Endothelial cell of umbilical vein (primary cell): ENCODE measurements around the gene ADGRG3. TPM values are rescaled to one million over a fixed set of nuclear protein-coding genes. Genes with fewer than 3 reads are reported as not detected.

Experiments used
- BruUV-seq: library from RNA; stranded (reverse); fragments of 400-500 nt; replicated peaks from 2 replicates; lab custom pipeline; 2021; lab: Mats Ljungman, UMichigan
- CTCF ChIA-PET: fragments of 300-600, 350-600 bp; sonication (Branson Sonifier 250); formaldehyde crosslinking; loops from one replicate; lab custom pipeline; 2021; ENCODE audit warnings: antibody characterized with exemption, inconsistent platforms; lab: Charles Lee
- POLR2A ChIA-PET: fragments of 300-600, 350-600 bp; sonication (Branson Sonifier 250); formaldehyde crosslinking; loops from one replicate; lab custom pipeline; 2021; ENCODE audit warnings: antibody characterized with exemption, inconsistent platforms; lab: Charles Lee
- DNase-seq: peaks from one replicate; pipeline ENCODE4 v3.0.0-alpha.2; 2011; ENCODE audit warnings: low read depth, low spot score
- FAIRE-seq: peaks from 2 replicates; lab custom pipeline; 2011; peaks lifted over from hg19 to GRCh38; lab: Jason Lieb, UNC
- H2AFZ ChIP-seq: 2 replicates; pipeline ENCODE4 v1.6.0; 2012; ENCODE audit warnings: low read depth, low read length, control low read depth, inconsistent platforms
- H3K27ac ChIP-seq: 2 replicates; pipeline ENCODE4 v1.5.1; 2011; ENCODE audit warnings: low read depth, mild to moderate bottlenecking, control low read depth, low read length, moderate library complexity; ENCODE audit not compliant: insufficient read depth
- H3K27me3 ChIP-seq, 2 experiments: 2 replicates each; pipeline versions ENCODE4 v1.6.0 to v1.6.1; 2011; ENCODE audit warnings: low read length in 2 of 2, mixed read lengths in 1 of 2; ENCODE audit not compliant: control insufficient read depth in 2 of 2, insufficient read depth in 2 of 2
- H3K36me3 ChIP-seq, 2 experiments: 2 replicates in 1 of 2; 3 replicates in 1 of 2; pipeline ENCODE4 v1.5.1; 2011; ENCODE audit warnings: low read length in 2 of 2, mild to moderate bottlenecking in 1 of 2, moderate library complexity in 1 of 2; ENCODE audit not compliant: control insufficient read depth in 2 of 2, insufficient read depth in 2 of 2; ENCODE audit errors: extremely low read depth in 1 of 2
- H3K4me1 ChIP-seq: 3 replicates; pipeline ENCODE4 v1.5.1; 2011; ENCODE audit warnings: mild to moderate bottlenecking, low read length; ENCODE audit not compliant: control insufficient read depth, insufficient read depth; ENCODE audit errors: extremely low read depth
- H3K4me2 ChIP-seq: 2 replicates; pipeline ENCODE4 v1.6.1; 2011; ENCODE audit warnings: low read length, control low read depth, mixed read lengths; ENCODE audit not compliant: insufficient read depth
- H3K4me3 ChIP-seq, 3 experiments: fragments of 200-600 bp in 1 of 3; sonication (generic), shearing (Covaris generic) in 1 of 3; replicated peaks in 1 of 3; 2 replicates each; pipeline ENCODE4 v1.5.1; 2011 to 2016; ENCODE audit warnings: control low read depth in 3 of 3, low read length in 3 of 3, mild to moderate bottlenecking in 2 of 3, inconsistent platforms in 1 of 3, low read depth in 1 of 3, moderate library complexity in 1 of 3; ENCODE audit not compliant: insufficient read depth in 1 of 3
- H3K79me2 ChIP-seq: 2 replicates; pipeline ENCODE4 v1.6.0; 2012; ENCODE audit warnings: low read length, inconsistent platforms; ENCODE audit not compliant: control insufficient read depth, insufficient read depth
- H3K9ac ChIP-seq: replicated peaks from 2 replicates; pipeline ENCODE3; 2011; ENCODE audit warnings: low read length, control low read depth; ENCODE audit not compliant: insufficient read depth; ENCODE audit errors: extremely low read depth
- H3K9me1 ChIP-seq: replicated peaks from 3 replicates; pipeline ENCODE4 v1.6.0; 2011; ENCODE audit warnings: mild to moderate bottlenecking, low read length; ENCODE audit not compliant: control insufficient read depth, insufficient read depth; ENCODE audit errors: extremely low read depth
- H3K9me3 ChIP-seq: replicated peaks from 2 replicates; pipeline ENCODE4 v1.5.1; 2012; ENCODE audit warnings: low read length, inconsistent platforms; ENCODE audit not compliant: control insufficient read depth, insufficient read depth
- H4K20me1 ChIP-seq: replicated peaks from 2 replicates; pipeline ENCODE3; 2011; ENCODE audit warnings: mild to moderate bottlenecking, low read length; ENCODE audit not compliant: control insufficient read depth, insufficient read depth; ENCODE audit errors: extremely low read depth
- CTCF ChIP-seq, 2 donors: IDR thresholded peaks; 1 replicate in 1 of 2; 2 replicates in 1 of 2; pipeline ENCODE4 v1.5.1; 2011; ENCODE audit warnings: low read length in 2 of 2, mild to moderate bottlenecking in 2 of 2, moderate library complexity in 2 of 2, control low read depth in 1 of 2, inconsistent platforms in 1 of 2, low read depth in 1 of 2; ENCODE audit not compliant: insufficient read depth in 1 of 2; ENCODE audit errors: extremely low read depth in 1 of 2
- EZH2 ChIP-seq: IDR thresholded peaks from 2 replicates; pipeline ENCODE4 v1.6.1; 2012; ENCODE audit warnings: borderline replicate concordance, low read depth, mild to moderate bottlenecking, moderate library complexity, low read length, inconsistent platforms; ENCODE audit not compliant: severe bottlenecking
- FOS ChIP-seq: IDR thresholded peaks from 2 replicates; pipeline ENCODE4 v1.6.1; 2011; ENCODE audit warnings: mild to moderate bottlenecking, low read length, moderate library complexity, borderline replicate concordance; ENCODE audit not compliant: insufficient read depth
- GATA2 ChIP-seq: IDR thresholded peaks from 2 replicates; pipeline ENCODE4 v1.7.0; 2011; ENCODE audit warnings: low read depth, mild to moderate bottlenecking, moderate library complexity, mixed read lengths, low read length; ENCODE audit not compliant: insufficient read length, insufficient read depth
- JUN ChIP-seq: IDR thresholded peaks from 2 replicates; pipeline ENCODE4 v1.6.1; 2011; ENCODE audit warnings: borderline replicate concordance, low read depth; ENCODE audit not compliant: insufficient read length, insufficient read depth
- MAX ChIP-seq: IDR thresholded peaks from 2 replicates; pipeline ENCODE4 v1.6.1; 2011; ENCODE audit not compliant: insufficient read depth, insufficient read length
- MYC ChIP-seq: IDR thresholded peaks from one replicate; pipeline ENCODE4 v1.6.1; 2011; ENCODE audit warnings: mild to moderate bottlenecking, low read depth, low read length
- POLR2A ChIP-seq: IDR thresholded peaks from 2 replicates; pipeline ENCODE4 v1.6.1; 2012; ENCODE audit warnings: low read depth, mild to moderate bottlenecking, control low read depth, low read length
- POLR2AphosphoS5 ChIP-seq: IDR thresholded peaks from 2 replicates; pipeline ENCODE4 v1.6.1; 2012; ENCODE audit warnings: low read depth, mild to moderate bottlenecking, control low read depth, low read length, moderate library complexity; ENCODE audit not compliant: insufficient read depth
- dilution Hi-C: fragments of 300-500 bp; cut with MboI; formaldehyde crosslinking; loops from one replicate; pipeline ENCODE4 v1.15.0; 2019; ENCODE audit warnings: low sequenced_read_pairs; ENCODE audit not compliant: extremely low pct_ligation_motif_present
- intact Hi-C: fragments of 100-400 bp; cut with micrococcal nuclease; formaldehyde crosslinking; loops from one replicate; pipeline ENCODE4 v1.10.0; 2022
- polyA plus RNA-seq, 4 experiments: library from polyadenylated mRNA; depleted of rRNA in 3 of 4; stranded (reverse) in 3 of 4; unstranded in 1 of 4; fragments of >200 nt; gene quantifications; 2 replicates each; pipeline versions ENCODE4 v1.2.1 to v1.2.3, GENCODE V29; 2011 to 2012; ENCODE audit warnings: missing spikeins in 1 of 4
- total RNA-seq: library from RNA; stranded (reverse); gene quantifications from 2 replicates; pipeline ENCODE4 v1.2.3, GENCODE V29; 2021

Gene ADGRG3
- total and polyA plus RNA-seq, 2 donors (not counting 3 experiments of a cell fraction or from before 2014, with no cell fraction given): not detected

- Histone ChIP-seq H3K27ac (no peak overlapping the region), H3K4me2 (no peak overlapping the region), H3K27me3 (peaks cover 10 to 14% of the 10 kb centered on the region in 2 experiments), H3K9me3 (no peaks in the 10 kb centered on the region), H3K4me1 (peaks cover 7% of the 10 kb centered on the region), H2AFZ (no peak overlapping the region), H3K79me2 (no peaks in the 10 kb centered on the region), H3K4me3 (no peak overlapping the region), H4K20me1 (no peaks in the 10 kb centered on the region), H3K9me1 (no peaks in the 10 kb centered on the region), H3K36me3 (no peaks in the 10 kb centered on the region), H3K9ac (no peak overlapping the region)
- CTCF ChIA-PET: interaction anchor here (0.9 to 1.5 kb wide), 2 partner anchors 10 to 183 kb away, joined by 3 read pairs; no protein-coding TSS in a partner anchor
- intact Hi-C loops: no loop called here
- BruUV-seq: no TSS peak
- dilution Hi-C loops: no loop called here
- TF ChIP-seq POLR2AphosphoS5 (no peak), CTCF (IDR thresholded peaks at IDR 0.05; ENCODE audit: extremely low read depth in 1 of 2, insufficient read depth in 1 of 2, low read depth in 1 of 2, low read length in 2 of 2) (no peak), EZH2 (no peak), POLR2A (no peak), MYC (no peak), MAX (no peak), FOS (no peak), JUN (no peak), GATA2 (no peak)
- DNase-seq (no peak), FAIRE-seq (no peak)
- POLR2A ChIA-PET: no interaction called here
Observed at GRCh38 chr16:57676553-57677085, 8.5 kb downstream of the ADGRG3 start.
